ENCODE measurements around the gene TBCD. TPM values are rescaled to one million over a fixed set of nuclear protein-coding genes. Genes with fewer than 3 reads are reported as not detected.
"Not testable (repeated sequence)": the region's sequence is repeated elsewhere in the genome, so short reads cannot be mapped to it uniquely, and the experiment has no call there.

The TBCD gene
- total and polyA plus RNA-seq, 5 experiments from 2014 or later: 41.2 to 170 (median 91.9) TPM

GRCh38 chr17:82978765-82979349, 227.0 kb downstream of the TBCD start:
- no peaks in the 10 kb centered on the region for H3K27me3 Mint-ChIP-seq
- DNase-seq (peak in 3 of 10 donors; percentile 52 to 72 (median 63)), ATAC-seq (peak; percentile 75 to 93)
- peaks cover 0 to 2% (median 0%) of the 10 kb centered on the region in 3 donors for H3K36me3 Mint-ChIP-seq
- peak overlapping the region; percentile 1 to 74 (median 66) for H3K4me3 Mint-ChIP-seq
- peak overlapping the region; percentile 0 to 97 (median 56) for H3K27ac Mint-ChIP-seq
- peaks cover 17 to 33% (median 29%) of the 10 kb centered on the region in 4 donors for H3K4me1 Mint-ChIP-seq
- POLR2A ChIA-PET: interaction anchor here (0.9 kb wide), 2 partner anchors 72 to 115 kb away, joined by 3 to 4 read pairs; no protein-coding TSS in a partner anchor
- no peaks in the 10 kb centered on the region for H3K9me3 Mint-ChIP-seq

GRCh38 chr17:82979718-82980117, 227.9 kb downstream of the TBCD start:
- H3K27ac Mint-ChIP-seq: peak overlapping the region in 4 of 10 donors; percentile 8 to 97 (median 41)
- POLR2A ChIA-PET: interaction anchor here (0.9 kb wide), 1 partner anchor 116 kb away, joined by 3 read pairs; no protein-coding TSS in a partner anchor
- peaks cover 0 to 2% (median 0%) of the 10 kb centered on the region in 3 donors for H3K36me3 Mint-ChIP-seq
- H3K4me1 Mint-ChIP-seq: peaks cover 18 to 41% (median 36%) of the 10 kb centered on the region in 4 donors
- H3K9me3 Mint-ChIP-seq: no peaks in the 10 kb centered on the region
- H3K27me3 Mint-ChIP-seq: no peaks in the 10 kb centered on the region
- peak overlapping the region in 1 of 10 donors; percentile 48 for H3K4me3 Mint-ChIP-seq
- no peak for DNase-seq
- no peak for ATAC-seq

- no peak for ATAC-seq
- POLR2A ChIA-PET: interaction anchor here (0.6 kb wide), 1 partner anchor 68 kb away, joined by 3 read pairs; no protein-coding TSS in a partner anchor
- peak in 1 of 10 donors; percentile 73 for DNase-seq
- peaks cover 21 to 50% (median 45%) of the 10 kb centered on the region in 4 donors for H3K4me1 Mint-ChIP-seq
- H3K36me3 Mint-ChIP-seq: peaks cover 0 to 2% (median 0%) of the 10 kb centered on the region in 3 donors
- peak overlapping the region in 5 of 10 donors; percentile 2 to 73 (median 36) for H3K27ac Mint-ChIP-seq
- no peaks in the 10 kb centered on the region for H3K9me3 Mint-ChIP-seq
- H3K27me3 Mint-ChIP-seq: no peaks in the 10 kb centered on the region
- peak overlapping the region in 1 of 10 donors; percentile 59 for H3K4me3 Mint-ChIP-seq
These were observed 228.8 kb downstream of the TBCD start for GRCh38 chr17:82980632-82981031.

- no peaks in the 10 kb centered on the region for H3K9me3 Mint-ChIP-seq
- peak overlapping the region in 1 of 10 donors; percentile 59 for H3K4me3 Mint-ChIP-seq
- no peak for DNase-seq
- peaks cover 26 to 56% (median 51%) of the 10 kb centered on the region in 4 donors for H3K4me1 Mint-ChIP-seq
- no peaks in the 10 kb centered on the region for H3K27me3 Mint-ChIP-seq
- POLR2A ChIA-PET: interaction anchor here (0.6 kb wide), 1 partner anchor 68 kb away, joined by 3 read pairs; no protein-coding TSS in a partner anchor
- H3K27ac Mint-ChIP-seq: peak overlapping the region in 4 of 10 donors; percentile 24 to 73 (median 50)
- no peak for ATAC-seq
- peaks cover 0 to 2% (median 0%) of the 10 kb centered on the region in 3 donors for H3K36me3 Mint-ChIP-seq
These were observed 229.4 kb downstream of the TBCD start for GRCh38 chr17:82981141-82981730.

GRCh38 chr17:82983510-82984248, 231.8 kb downstream of the TBCD start:
- Mint-ChIP-seq H3K4me1 (peaks cover 32 to 71% (median 63%) of the 10 kb centered on the region in 4 donors), H3K27ac (peak overlapping the region in 4 of 10 donors; percentile 19 to 80 (median 62)), H3K9me3 (no peaks in the 10 kb centered on the region), H3K4me3 (peak overlapping the region in 4 of 10 donors; percentile 31 to 51 (median 42)), H3K27me3 (peaks cover 0 to 4% (median 0%) of the 10 kb centered on the region in 5 donors), H3K36me3 (peaks cover 0 to 5% (median 4%) of the 10 kb centered on the region in 3 donors)
- POLR2A ChIA-PET: interaction anchor here (0.6 to 1.0 kb wide), 2 partner anchors 120 to 380 kb away, joined by 3 to 4 read pairs; no protein-coding TSS in a partner anchor
- no peak for DNase-seq
- no peak for ATAC-seq

- not testable (repeated sequence) for H3K36me3 Mint-ChIP-seq, DNase-seq, H3K27me3 Mint-ChIP-seq, ATAC-seq, H3K9me3 Mint-ChIP-seq
- POLR2A ChIA-PET: interaction anchor here (0.6 to 1.0 kb wide), 2 partner anchors 121 to 381 kb away, joined by 3 to 4 read pairs; no protein-coding TSS in a partner anchor
- peaks cover 28 to 71% (median 62%) of the 10 kb centered on the region in 4 donors for H3K4me1 Mint-ChIP-seq
- peak overlapping the region in 2 of 10 donors; percentile 19 to 43 for H3K27ac Mint-ChIP-seq
- H3K4me3 Mint-ChIP-seq: peak overlapping the region in 1 of 10 donors; percentile 41
These were observed 232.4 kb downstream of the TBCD start for GRCh38 chr17:82984249-82984617.

GRCh38 chr17:82984751-82985427, 233.0 kb downstream of the TBCD start:
- peak overlapping the region; percentile 72 to 88 (median 82) for H3K4me3 Mint-ChIP-seq
- H3K36me3 Mint-ChIP-seq: peaks cover 1 to 10% (median 4%) of the 10 kb centered on the region in 3 donors
- peaks cover 0 to 4% (median 0%) of the 10 kb centered on the region in 5 donors for H3K27me3 Mint-ChIP-seq
- H3K4me1 Mint-ChIP-seq: peaks cover 23 to 69% (median 56%) of the 10 kb centered on the region in 4 donors
- no peaks in the 10 kb centered on the region for H3K9me3 Mint-ChIP-seq
- DNase-seq: peak in 4 of 10 donors; percentile 12 to 29 (median 15)
- POLR2A ChIA-PET: interaction anchor here (1.0 to 1.9 kb wide), 3 partner anchors 64 to 121 kb away, joined by 4 to 12 read pairs (median 9); no protein-coding TSS in a partner anchor
- ATAC-seq: peak in 1 of 2 donors; percentile 33
- H3K27ac Mint-ChIP-seq: peak overlapping the region; percentile 73 to 95 (median 88)

- DNase-seq (peak in 3 of 10 donors; percentile 18 to 38 (median 27)), ATAC-seq (peak; percentile 25 to 39)
- Mint-ChIP-seq H3K4me1 (peaks cover 23 to 68% (median 54%) of the 10 kb centered on the region in 4 donors), H3K4me3 (peak overlapping the region; percentile 72 to 88 (median 82)), H3K9me3 (no peaks in the 10 kb centered on the region), H3K27ac (peak overlapping the region; percentile 73 to 95 (median 88)), H3K36me3 (peaks cover 4 to 10% (median 4%) of the 10 kb centered on the region in 3 donors), H3K27me3 (peaks cover 0 to 4% (median 0%) of the 10 kb centered on the region in 5 donors)
- POLR2A ChIA-PET: interaction anchor here (0.9 to 1.9 kb wide), 7 partner anchors 41 to 122 kb away, joined by 3 to 12 read pairs (median 3); partner anchors contain the start of gene METRNL
These were observed 233.6 kb downstream of the TBCD start for GRCh38 chr17:82985428-82985805.

GRCh38 chr17:82985973-82986372, 234.1 kb downstream of the TBCD start:
- H3K27me3 Mint-ChIP-seq: peaks cover 0 to 4% (median 0%) of the 10 kb centered on the region in 5 donors
- no peaks in the 10 kb centered on the region for H3K9me3 Mint-ChIP-seq
- peak; percentile 53 to 81 (median 66) for DNase-seq
- H3K4me3 Mint-ChIP-seq: peak overlapping the region; percentile 72 to 88 (median 82)
- H3K4me1 Mint-ChIP-seq: peaks cover 23 to 69% (median 50%) of the 10 kb centered on the region in 4 donors
- POLR2A ChIA-PET: interaction anchor here (0.9 to 1.9 kb wide), 7 partner anchors 40 to 122 kb away, joined by 3 to 12 read pairs (median 3); partner anchors contain the start of gene METRNL
- peak overlapping the region; percentile 73 to 95 (median 88) for H3K27ac Mint-ChIP-seq
- peaks cover 4 to 14% (median 4%) of the 10 kb centered on the region in 3 donors for H3K36me3 Mint-ChIP-seq
- peak; percentile 93 to 96 for ATAC-seq

- DNase-seq, ATAC-seq, H3K27me3 Mint-ChIP-seq, POLR2A ChIA-PET: not testable (repeated sequence)
- Mint-ChIP-seq H3K36me3 (peaks cover 6 to 34% (median 26%) of the 10 kb centered on the region in 3 donors), H3K9me3 (peaks cover 2 to 25% (median 18%) of the 10 kb centered on the region in 9 donors), H3K4me1 (peaks cover 21 to 68% (median 48%) of the 10 kb centered on the region in 4 donors), H3K27ac (peak overlapping the region in 1 of 10 donors; percentile 33), H3K4me3 (peak overlapping the region in 1 of 10 donors; percentile 12)
These were observed 237.2 kb downstream of the TBCD start for GRCh38 chr17:82989051-82989450.

GRCh38 chr17:82989881-82990280, 238.0 kb downstream of the TBCD start:
- Mint-ChIP-seq H3K27me3 (peaks cover 0 to 4% (median 0%) of the 10 kb centered on the region in 5 donors), H3K4me1 (peaks cover 21 to 61% (median 40%) of the 10 kb centered on the region in 4 donors), H3K27ac (peak overlapping the region in 1 of 10 donors; percentile 81), H3K4me3 (no peak overlapping the region), H3K36me3 (peaks cover 12 to 34% (median 31%) of the 10 kb centered on the region in 3 donors), H3K9me3 (peaks cover 2 to 30% (median 23%) of the 10 kb centered on the region in 9 donors)
- DNase-seq (no peak), ATAC-seq (no peak)
- POLR2A ChIA-PET: no interaction called here
